ENCODE data around the gene FKBP11.
"Not testable (repeated sequence)": the region's sequence is repeated elsewhere in the genome, so short reads cannot be mapped to it uniquely, and the experiment has no call there.

GRCh38 chr12:48909698-48910097 lies 15.6 kb downstream of the FKBP11 start:
- not testable (repeated sequence) for TF ChIP-seq POLR2A, CTCF, EP300 (IDR thresholded peaks at IDR 0.05)
